ENCODE measurements around the gene VCPKMT.

The VCPKMT gene

GRCh38 chr14:50070230-50070629 lies 46.1 kb downstream of the VCPKMT start:
- no peak for TF ChIP-seq CTCF (IDR thresholded peaks at IDR 0.05)

- no peak for TF ChIP-seq CTCF (IDR thresholded peaks at IDR 0.05)
Measured at GRCh38 chr14:50069325-50069724, 47.0 kb downstream of the VCPKMT start.

GRCh38 chr14:50068496-50068895 lies 47.9 kb downstream of the VCPKMT start:
- TF ChIP-seq CTCF (IDR thresholded peaks at IDR 0.05): no peak

- TF ChIP-seq CTCF (IDR thresholded peaks at IDR 0.05): no peak
Measured at GRCh38 chr14:50067723-50068495, 48.5 kb downstream of the VCPKMT start.

- TF ChIP-seq CTCF (IDR thresholded peaks at IDR 0.05): no peak
Measured at GRCh38 chr14:50065583-50065982, 50.8 kb downstream of the VCPKMT start.

GRCh38 chr14:50064993-50065392 lies 51.4 kb downstream of the VCPKMT start:
- no peak for TF ChIP-seq CTCF (IDR thresholded peaks at IDR 0.05)

- TF ChIP-seq CTCF (IDR thresholded peaks at IDR 0.05): no peak
Measured at GRCh38 chr14:50063876-50064420, 52.4 kb downstream of the VCPKMT start.

All from LNCAP (cell line).